Endodermal cell (in vitro differentiated cells): ENCODE data around the gene BAZ1B. TPM values are rescaled to one million over a fixed set of nuclear protein-coding genes. Genes with fewer than 3 reads are reported as not detected.

ENCODE experiments used
- DNase-seq: peaks from one replicate; pipeline ENCODE4 v3.0.0-alpha.2; 2017
- H3K27ac ChIP-seq: 2 replicates; pipeline ENCODE4 v1.5.1; 2013; ENCODE audit warnings: mild to moderate bottlenecking, low read depth, low read length, moderate library complexity
- H3K27me3 ChIP-seq: 2 replicates; pipeline ENCODE4 v1.6.1; 2013; ENCODE audit warnings: mild to moderate bottlenecking, low read length, moderate library complexity; ENCODE audit not compliant: insufficient read depth, control insufficient read depth, poor library complexity, severe bottlenecking
- H3K36me3 ChIP-seq: 2 replicates; pipeline ENCODE4 v1.7.0; 2013; ENCODE audit warnings: mild to moderate bottlenecking, low read length, moderate library complexity; ENCODE audit not compliant: control insufficient read depth, insufficient read depth
- H3K4me1 ChIP-seq: one replicate; pipeline ENCODE4 v1.7.0; 2013; ENCODE audit warnings: low read length; ENCODE audit not compliant: control insufficient read depth, insufficient read depth
- H3K4me3 ChIP-seq: 2 replicates; pipeline ENCODE4 v1.5.1; 2013; ENCODE audit warnings: mild to moderate bottlenecking, low read length, moderate library complexity
- H3K9ac ChIP-seq: 2 replicates; pipeline ENCODE4 v1.6.1; 2013; ENCODE audit warnings: mild to moderate bottlenecking, low read length, moderate library complexity; ENCODE audit not compliant: poor library complexity, severe bottlenecking; ENCODE audit errors: extremely low read depth
- H3K9me3 ChIP-seq: 2 replicates; pipeline ENCODE4 v1.6.1; 2013; ENCODE audit warnings: mild to moderate bottlenecking, low read length, moderate library complexity; ENCODE audit not compliant: control insufficient read depth
- H3K27ac Mint-ChIP-seq: 2 replicates; pipeline ENCODE4 v1.8.0; 2020; ENCODE audit warnings: mixed read lengths
- H3K27me3 Mint-ChIP-seq: 2 replicates; pipeline ENCODE4 v1.8.0; 2021; ENCODE audit warnings: mild to moderate bottlenecking, mixed read lengths; ENCODE audit not compliant: insufficient read depth
- H3K36me3 Mint-ChIP-seq: 2 replicates; pipeline ENCODE4 v1.8.0; 2020; ENCODE audit warnings: low read depth, mixed read lengths
- H3K4me1 Mint-ChIP-seq: 2 replicates; pipeline ENCODE4 v1.8.0; 2020; ENCODE audit warnings: mixed read lengths
- H3K4me3 Mint-ChIP-seq: 2 replicates; pipeline ENCODE4 v1.8.0; 2020; ENCODE audit warnings: mild to moderate bottlenecking, moderate library complexity, mixed read lengths
- H3K9me3 Mint-ChIP-seq: 2 replicates; pipeline ENCODE4 v1.8.0; 2020; ENCODE audit warnings: mild to moderate bottlenecking, mixed read lengths
- CTCF ChIP-seq: fragments of 200-600 bp; sonication (generic); conservative IDR thresholded peaks from 2 replicates; pipeline ENCODE4 v1.5.0; 2021; ENCODE audit warnings: antibody characterized with exemption, mild to moderate bottlenecking
- WGBS, 2 experiments: methylation state at CpG; one replicate each; pipeline versions ENCODE4 v1.1.5 to v1.1.7; 2013; ENCODE audit warnings: missing lambda C conversion rate in 2 of 2, mixed read lengths in 1 of 2; ENCODE audit not compliant: insufficient coverage in 1 of 2, insufficient read length in 1 of 2; 5-methylcytosine and 5-hydroxymethylcytosine counted together
- total RNA-seq, 2 donors: library from RNA; stranded (reverse); fragmentation: NEBNext Ultra II Directional in 1 of 2; extraction: Animal tissue kit (Norgen Biotek cat#: 25700) in 1 of 2; gene quantifications; 2 replicates in 1 of 2; 3 replicates in 1 of 2; pipeline ENCODE4 v1.2.1, GENCODE V29; 2021

BAZ1B gene
- total RNA-seq, 2 donors from 2014 or later: 66.4 to 72.1 TPM

GRCh38 chr7:73518470-73518869 is 3.6 kb downstream of the BAZ1B start:
- no peak overlapping the region for H3K27ac Mint-ChIP-seq
- Histone ChIP-seq H3K36me3 (peaks cover 55% of the 10 kb centered on the region), H3K27ac (no peak overlapping the region), H3K4me3 (peak overlapping the region; percentile 90), H3K9ac (no peak overlapping the region), H3K9me3 (peaks cover 6% of the 10 kb centered on the region), H3K4me1 (no peaks in the 10 kb centered on the region), H3K27me3 (no peaks in the 10 kb centered on the region)
- peaks cover 23% of the 10 kb centered on the region for H3K4me1 Mint-ChIP-seq
- TF ChIP-seq CTCF: no peak
- H3K4me3 Mint-ChIP-seq: peak overlapping the region; percentile 76
- WGBS, 2 experiments: 92 to 95% methylated on average over 5 of the region's 5 CpGs
- peaks cover 52% of the 10 kb centered on the region for H3K36me3 Mint-ChIP-seq
- H3K27me3 Mint-ChIP-seq: no peaks in the 10 kb centered on the region
- no peaks in the 10 kb centered on the region for H3K9me3 Mint-ChIP-seq
- DNase-seq: no peak

- Histone ChIP-seq H3K4me1 (no peaks in the 10 kb centered on the region), H3K36me3 (peaks cover 64% of the 10 kb centered on the region), H3K9ac (no peak overlapping the region), H3K27me3 (no peaks in the 10 kb centered on the region), H3K4me3 (no peak overlapping the region), H3K27ac (no peak overlapping the region), H3K9me3 (peaks cover 6% of the 10 kb centered on the region)
- no peak for DNase-seq
- H3K4me1 Mint-ChIP-seq: peaks cover 23% of the 10 kb centered on the region
- H3K27ac Mint-ChIP-seq: no peak overlapping the region
- 91 to 98% methylated on average over 4 to 6 of the region's 6 CpGs for WGBS, 2 experiments
- H3K4me3 Mint-ChIP-seq: no peak overlapping the region
- H3K36me3 Mint-ChIP-seq: peaks cover 59% of the 10 kb centered on the region
- TF ChIP-seq CTCF: no peak
- no peaks in the 10 kb centered on the region for H3K9me3 Mint-ChIP-seq
- H3K27me3 Mint-ChIP-seq: no peaks in the 10 kb centered on the region
These were observed 4.7 kb downstream of the BAZ1B start for GRCh38 chr7:73517241-73517995.

GRCh38 chr7:73515178-73515577 is 6.9 kb downstream of the BAZ1B start:
- Histone ChIP-seq H3K4me1 (no peaks in the 10 kb centered on the region), H3K4me3 (no peak overlapping the region), H3K9ac (no peak overlapping the region), H3K27ac (no peak overlapping the region), H3K27me3 (no peaks in the 10 kb centered on the region), H3K36me3 (peaks cover 84% of the 10 kb centered on the region), H3K9me3 (peaks cover 6% of the 10 kb centered on the region)
- WGBS, 2 experiments: 98% methylated on average over 3 of the region's 3 CpGs; no CpG with 5 or more reads in 1 of the 2 experiments
- Mint-ChIP-seq H3K9me3 (no peaks in the 10 kb centered on the region), H3K4me1 (peaks cover 14% of the 10 kb centered on the region), H3K36me3 (peaks cover 71% of the 10 kb centered on the region), H3K27ac (no peak overlapping the region), H3K4me3 (no peak overlapping the region), H3K27me3 (no peaks in the 10 kb centered on the region)
- no peak for TF ChIP-seq CTCF
- no peak for DNase-seq
